T-helper 9 cell (primary cell): Measurements from ENCODE around the gene N4BP2L2.

ENCODE experiments used
- DNase-seq: peaks from one replicate; pipeline ENCODE4 v3.0.0-alpha.2; 2020

The N4BP2L2 gene

DNA sequence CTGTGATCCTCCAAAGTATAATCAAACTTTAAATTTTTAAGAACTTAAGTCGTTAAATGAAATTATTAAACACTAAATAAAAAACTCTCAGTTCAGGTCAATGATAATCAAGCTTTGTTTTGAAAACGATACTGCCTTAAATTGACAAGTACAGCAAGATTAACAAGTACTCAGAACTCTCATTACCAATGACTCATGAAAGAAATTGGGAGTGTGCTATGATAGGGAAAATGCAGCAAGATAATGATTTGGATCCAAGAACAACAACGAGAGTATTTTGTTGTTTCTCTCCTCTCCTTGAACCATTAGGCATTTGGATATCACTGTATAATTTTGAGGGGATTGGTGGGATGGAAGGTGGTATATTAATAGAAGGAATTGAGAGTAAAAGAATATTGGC lies 10.2 kb downstream of the N4BP2L2 start:
- no peak for DNase-seq

DNA sequence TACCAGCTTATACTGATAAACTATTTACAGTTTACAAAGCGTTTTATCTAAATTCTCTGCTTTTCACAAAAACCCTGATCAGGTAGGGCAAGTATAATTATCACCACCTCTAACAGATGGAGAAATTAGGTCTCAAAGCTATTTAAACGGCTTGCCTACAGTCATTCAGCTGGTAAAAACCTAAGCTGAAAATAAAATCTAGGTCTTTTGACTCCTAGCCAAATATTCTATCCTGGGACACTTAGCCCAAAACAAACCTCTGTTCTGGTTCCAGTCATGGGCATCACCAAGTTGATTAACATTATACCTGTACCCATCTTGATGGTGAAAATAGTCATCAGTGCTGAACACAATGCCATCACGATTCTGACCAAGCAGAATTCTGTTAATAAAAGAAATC lies 11.4 kb downstream of the N4BP2L2 start:
- DNase-seq, result no peak

DNA sequence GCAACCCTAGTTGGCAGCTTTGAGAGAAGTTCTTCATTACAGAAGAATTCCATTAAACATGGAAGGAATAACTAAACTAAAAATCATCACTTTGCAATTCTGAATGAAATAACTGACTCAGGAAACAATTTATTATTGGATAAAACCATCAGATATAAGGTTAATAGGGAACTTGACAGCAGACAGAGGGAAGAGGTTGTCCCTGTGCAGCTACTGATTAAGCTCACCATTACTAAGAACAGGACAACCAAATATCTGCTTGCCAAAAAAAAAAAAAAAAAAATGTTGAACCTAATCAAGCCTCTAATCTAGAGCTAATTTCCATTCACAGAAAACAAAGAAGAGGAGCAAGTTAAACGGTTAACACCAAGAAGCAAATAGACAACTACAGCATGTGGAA lies 12.8 kb downstream of the N4BP2L2 start:
- no peak for DNase-seq

DNA sequence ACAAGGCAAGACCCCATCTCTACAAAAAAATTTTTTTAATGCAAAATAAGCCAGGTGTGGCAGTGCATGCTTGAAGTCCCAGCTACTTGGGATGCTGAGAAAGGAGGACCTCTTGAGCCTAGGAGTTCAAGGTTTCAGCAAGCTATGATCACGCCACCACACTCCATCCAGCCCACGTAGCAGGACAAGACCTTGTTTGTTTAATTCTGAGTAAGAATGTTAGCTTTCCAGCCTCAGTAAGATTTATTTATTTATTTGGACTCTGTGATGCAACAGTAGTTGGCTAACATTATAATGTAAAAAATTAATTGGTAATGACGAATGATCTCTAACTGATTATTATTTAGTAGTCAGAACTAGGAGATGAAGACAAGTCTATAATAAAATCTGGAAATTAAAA lies 23.3 kb downstream of the N4BP2L2 start:
- DNase-seq, result no peak

DNA sequence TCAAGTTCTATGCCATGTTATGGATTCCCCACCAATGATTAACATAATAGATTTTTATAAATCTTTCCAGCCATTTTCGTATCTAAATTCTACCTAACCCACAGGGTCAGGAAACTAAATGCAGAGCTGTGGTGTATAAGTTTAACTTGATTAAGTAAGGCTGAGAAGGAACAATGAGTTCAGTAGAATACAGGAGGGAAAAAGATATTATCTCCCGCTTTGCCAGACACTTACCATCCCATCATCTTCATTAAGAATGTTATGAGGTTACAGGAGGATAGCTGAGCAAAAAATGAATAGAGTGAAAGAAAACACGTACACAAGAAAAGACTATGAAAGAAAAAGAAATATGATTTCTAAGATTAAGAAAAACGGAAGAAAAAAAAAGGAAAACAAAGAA lies 27.1 kb downstream of the N4BP2L2 start:
- no peak for DNase-seq

DNA sequence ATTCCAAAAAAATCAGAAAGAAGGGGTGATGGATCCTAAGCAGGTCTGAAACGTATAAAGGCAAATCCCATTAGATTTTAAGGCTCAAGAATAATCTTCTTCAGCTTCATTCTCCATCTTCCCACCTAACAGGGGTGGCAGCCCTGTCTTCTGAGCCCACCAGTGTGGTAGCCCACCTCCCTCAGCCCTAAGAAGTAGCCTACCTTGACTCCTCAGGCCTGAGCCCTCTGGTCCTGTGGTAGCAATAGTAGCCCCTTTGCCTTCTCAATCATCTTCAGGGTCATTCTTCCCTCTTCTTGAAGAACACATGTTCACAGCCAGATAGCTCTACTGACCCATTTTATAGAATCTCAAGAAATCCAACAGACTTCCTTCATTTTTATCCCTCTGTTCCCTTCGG lies 33.7 kb downstream of the N4BP2L2 start:
- DNase-seq, result no peak

DNA sequence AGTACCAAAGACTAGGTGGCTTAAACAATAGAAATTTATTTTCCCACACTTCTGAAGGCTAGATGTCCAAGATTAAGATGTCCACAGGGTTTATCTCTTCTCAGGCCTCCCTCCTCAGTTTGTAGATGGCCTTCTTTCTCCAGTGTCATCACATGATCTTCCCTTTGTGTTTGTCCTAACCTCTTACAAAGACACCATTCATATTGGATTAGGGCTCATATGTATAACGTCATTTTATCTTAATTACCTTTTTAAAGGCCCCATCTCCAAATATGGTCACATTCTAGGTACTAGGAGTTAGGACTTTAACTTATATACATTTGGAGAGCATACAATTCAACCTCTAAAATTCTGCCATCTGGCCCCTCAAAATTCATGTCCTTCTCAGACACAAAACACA lies 34.3 kb downstream of the N4BP2L2 start:
- DNase-seq, result no peak

DNA sequence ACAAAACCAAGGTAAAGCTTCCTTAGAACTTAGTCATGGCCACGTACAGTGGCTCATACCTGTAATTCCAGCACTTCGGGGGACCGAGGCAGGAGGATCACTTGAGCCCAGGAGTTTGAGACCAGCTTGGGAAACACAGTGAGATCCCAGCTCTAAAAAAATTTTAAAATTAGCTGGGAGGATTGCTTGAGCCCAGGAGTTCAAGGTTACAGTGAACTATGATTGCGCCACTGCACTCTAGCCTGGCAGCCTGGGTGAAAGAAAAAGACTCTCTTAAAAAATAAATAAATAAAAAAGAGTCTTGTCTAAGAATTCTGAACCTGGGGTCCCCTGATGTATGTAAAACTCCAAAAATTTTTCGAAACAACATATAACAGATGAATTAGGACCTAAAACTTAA lies 34.9 kb downstream of the N4BP2L2 start:
- DNase-seq, result no peak

DNA sequence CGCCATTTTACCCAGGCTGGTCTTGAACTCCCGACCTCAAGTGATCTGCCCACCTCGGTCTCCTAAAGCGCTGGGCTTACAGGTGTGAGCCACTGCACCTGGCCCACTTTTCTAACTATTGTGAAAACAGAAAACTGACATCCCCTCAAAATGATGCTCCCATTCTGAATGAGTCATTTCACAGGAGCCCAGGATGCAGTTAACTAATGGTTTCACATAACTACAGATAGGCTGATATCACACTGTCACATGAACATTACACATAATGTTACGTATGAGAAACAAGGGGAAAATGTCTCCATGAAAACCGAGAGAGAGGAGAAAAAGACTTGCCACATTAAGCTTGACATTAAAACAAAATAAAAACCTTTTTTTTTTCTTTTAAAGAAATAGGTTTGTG lies 37.5 kb downstream of the N4BP2L2 start:
- DNase-seq, result no peak

DNA sequence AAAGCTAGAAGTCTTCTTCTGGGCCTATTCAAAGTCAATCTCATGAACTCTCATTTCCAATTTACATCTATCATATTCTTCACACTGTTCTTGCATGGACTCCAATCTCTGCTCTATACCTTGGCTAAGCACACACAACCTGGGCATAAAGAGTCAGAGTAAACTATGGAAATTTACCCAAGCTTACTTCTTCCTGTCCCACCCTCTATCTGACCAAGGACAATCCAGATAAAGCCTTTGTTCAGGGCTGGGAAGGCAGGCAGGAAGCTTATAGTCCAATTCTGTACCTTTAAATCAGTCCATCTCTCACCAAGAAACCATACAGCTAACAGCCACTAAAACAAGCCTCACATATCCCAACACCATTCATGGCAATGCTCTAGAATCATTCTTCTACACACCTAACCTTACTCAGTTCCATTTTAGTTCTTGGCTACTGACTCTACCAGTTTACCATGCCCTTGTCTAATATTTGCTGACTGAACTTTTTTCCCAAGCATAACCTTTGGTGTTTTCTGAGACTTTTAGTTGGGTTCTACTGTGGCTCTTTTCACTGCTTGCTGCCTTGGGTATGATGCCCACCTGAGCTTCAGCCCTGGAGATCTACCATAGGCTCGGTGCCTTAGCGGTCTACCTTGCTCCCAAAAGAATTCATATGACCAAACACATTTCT lies 38.9 kb downstream of the N4BP2L2 start:
- DNase-seq, result no peak

DNA sequence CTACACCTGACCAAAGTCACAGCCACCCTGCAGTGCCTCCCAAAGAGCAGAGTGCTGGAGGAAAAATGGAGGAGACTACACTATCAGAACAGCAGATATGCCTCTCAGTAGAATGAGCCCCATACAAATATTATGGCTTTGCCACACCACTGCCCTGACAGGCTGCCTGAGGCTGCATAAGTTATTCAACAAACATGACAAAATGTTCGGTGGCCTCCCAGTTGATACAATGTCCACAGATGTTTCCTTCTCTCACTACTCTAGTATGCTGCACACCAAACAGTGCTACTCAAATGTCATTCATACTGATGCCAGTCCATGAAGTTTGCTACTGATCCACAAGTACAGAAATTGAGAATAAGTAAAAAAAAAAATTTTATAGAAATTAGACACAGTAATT lies 41.0 kb downstream of the N4BP2L2 start:
- no peak for DNase-seq

DNA sequence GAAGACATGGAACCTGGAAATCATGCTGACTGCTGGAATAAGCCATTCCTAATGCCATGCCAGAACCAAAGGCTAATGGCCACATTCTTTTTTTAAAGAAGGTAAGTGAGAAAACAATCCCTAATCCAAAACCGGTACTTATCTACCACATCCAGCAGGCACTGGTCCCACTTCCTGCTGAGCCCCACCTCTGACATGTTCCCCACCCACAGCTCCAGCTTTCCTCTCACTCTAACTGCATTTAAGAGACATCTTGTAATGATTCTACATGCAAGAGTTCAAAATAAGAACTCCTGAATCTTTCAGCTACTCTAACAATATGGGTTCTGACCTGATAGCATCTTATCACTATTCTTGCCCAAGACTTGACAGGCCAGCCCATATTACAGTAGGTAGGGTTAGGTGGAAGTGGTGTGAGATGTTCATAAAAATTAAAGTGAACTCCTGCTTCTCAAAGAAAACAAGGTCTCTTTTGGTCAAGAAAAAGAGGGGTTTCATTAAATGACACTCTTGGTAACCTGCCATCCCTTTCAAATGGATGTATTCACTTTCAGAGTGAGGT lies 41.9 kb downstream of the N4BP2L2 start:
- DNase-seq, result no peak

DNA sequence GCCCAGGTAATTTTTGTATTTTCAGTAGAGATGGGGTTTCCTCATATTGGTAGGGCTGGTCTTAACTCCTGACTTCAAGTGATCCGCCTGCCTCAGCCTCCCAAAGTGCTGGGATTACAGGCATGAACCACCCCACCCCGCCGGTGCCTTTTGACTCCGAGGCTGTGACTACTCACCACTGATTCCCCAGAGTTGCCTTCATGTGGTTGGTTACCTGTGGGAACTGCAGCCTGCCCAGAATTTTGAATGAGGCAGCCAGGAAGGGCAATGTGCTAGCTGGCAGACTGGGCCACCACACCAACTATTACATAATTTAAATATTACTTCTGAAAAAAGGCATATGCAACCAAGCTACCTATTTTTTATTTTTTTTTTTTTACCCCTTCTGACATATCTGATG lies 42.8 kb downstream of the N4BP2L2 start:
- DNase-seq, result no peak

DNA sequence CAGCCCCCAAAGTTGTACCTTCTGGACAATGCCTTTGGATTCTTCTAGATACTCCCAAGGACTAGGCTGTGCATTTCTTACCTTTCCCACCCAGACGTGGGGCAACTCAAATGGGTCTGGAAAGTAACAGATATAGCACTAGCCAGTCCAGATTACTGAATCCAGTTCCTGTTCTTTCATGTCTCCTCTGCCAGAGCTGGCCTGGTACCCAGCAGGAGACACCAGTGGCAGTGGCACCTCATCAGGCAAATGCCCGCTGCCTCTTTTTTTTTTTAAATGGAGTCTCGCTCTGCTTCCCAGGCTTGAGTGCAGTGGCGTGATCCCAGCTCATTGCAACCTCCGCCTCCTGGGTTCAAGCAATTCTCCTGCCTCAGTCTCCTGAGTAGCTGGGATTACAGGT lies 43.2 kb downstream of the N4BP2L2 start:
- no peak for DNase-seq

DNA sequence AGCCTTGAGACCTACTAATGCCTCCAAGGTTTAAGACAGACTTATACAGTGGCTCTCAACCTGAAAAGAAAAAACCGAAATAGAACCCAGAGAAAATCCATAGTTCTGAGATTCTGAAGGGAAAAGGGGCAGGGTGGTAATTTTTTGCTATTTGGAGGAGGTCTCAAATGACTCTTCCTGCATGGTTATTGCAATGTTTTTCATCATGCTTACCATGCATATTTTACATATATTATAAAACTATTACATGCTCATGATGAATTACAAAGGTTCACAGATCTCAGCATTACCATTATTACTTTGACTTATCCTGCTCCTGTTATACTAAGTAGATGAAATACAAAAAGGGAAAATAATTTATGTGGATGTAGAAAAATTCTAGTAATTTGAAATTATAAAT lies 47.6 kb downstream of the N4BP2L2 start:
- DNase-seq, result no peak

DNA sequence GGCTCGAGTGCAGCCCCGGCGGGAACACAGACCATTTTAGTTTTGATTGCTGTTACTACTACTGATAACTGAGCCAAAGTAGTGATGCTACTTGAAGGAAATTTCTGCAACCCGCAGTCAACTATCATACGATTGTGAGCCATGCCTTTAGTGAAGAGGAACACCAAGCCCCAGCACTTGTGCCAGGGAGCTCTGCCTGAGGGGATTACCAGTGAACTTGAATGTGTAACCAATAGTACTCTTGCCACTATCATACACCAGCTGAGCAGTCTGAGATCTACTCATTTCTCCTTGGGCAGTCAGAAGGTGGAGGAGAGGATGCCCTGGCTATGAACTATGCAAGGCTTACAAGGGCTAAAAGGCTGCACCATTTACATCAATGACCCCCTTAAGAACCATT lies 61.7 kb downstream of the N4BP2L2 start:
- DNase-seq, result no peak

DNA sequence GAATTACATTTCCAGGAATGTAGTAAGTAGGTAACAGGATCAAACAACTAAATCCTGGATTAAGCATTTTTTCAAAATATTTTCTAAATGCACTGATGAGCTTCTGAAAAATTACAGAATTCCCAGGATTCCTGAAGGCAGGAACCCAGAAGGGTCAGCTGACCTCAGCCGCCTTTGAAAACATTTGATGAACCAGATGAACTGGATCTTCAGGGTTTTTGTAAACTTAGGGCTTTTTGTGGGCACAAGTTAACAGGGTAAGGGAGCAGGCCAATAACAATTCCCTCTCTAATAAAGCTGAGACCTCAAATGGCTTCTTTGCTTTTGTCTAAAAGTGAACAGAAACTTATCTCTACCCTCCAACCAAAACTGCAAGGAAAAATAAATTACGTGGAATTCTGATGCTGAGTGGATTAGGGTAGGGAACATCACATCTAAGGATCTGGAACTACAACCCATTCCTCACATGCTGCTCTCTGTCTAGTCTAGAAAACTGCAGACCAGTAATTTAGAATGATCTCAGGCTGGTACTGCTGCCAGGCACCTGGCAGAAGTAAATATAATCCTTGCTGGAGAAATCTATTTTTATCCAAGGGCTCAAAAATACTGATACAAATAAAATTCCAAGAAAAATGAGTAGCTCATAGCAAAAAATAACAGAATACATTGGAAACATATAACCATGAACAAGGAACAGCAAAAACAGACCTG lies 62.4 kb downstream of the N4BP2L2 start:
- DNase-seq, result no peak

DNA sequence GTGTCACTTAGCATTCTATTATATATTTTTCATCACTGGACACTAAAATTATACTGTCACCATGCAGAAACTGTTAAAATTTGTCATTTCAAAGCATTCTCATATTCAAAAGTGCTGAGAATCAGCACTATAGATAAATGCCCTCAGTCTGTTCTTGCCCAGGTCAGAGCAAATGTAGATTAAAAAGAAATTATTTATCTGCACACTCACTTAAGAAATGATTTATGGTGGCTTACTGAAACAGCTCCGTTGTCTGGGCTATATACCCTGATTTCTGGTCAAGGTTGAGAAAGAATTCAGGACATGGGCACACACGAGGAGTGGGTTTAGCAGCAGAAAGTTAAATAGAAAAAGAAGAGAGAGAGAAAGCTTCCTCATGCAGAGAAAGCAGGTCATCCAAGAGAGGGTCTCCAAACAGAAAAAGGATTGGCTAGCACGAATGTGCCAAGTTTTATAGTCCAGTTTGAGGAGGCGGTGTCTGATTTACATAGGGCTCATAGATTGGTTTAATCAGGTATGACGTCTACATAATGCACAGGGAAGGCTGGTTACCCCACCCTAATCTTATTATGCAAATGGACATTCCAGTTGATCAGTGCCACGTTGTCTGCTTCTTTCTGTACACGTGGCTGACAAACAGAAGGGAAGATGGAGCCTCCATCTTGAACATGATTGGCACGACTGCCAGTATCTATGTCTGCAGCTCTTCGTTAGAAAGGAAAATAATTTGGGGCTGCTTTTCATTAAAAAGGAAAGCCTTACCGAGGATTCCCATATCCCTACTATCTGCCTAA lies 63.4 kb downstream of the N4BP2L2 start:
- no peak for DNase-seq

DNA sequence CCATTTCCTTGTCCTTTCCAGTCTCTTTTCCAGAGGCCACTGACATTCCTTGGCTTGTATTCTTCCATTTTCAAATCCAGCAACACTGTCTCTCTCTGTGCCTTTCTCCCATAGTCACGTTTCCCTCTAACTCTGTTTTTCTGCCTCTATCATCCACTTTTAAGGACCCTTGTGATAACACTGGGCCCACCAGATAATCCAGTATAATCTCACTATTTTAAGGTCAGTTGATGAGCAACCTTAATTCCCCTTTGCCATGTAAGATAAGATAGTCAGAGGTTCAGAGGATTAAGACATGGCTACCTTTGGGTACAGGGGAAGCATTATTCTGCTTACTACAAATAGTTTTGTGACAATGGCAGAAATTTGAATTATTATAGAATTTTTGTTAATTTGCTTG lies 64.9 kb downstream of the N4BP2L2 start:
- no peak for DNase-seq

DNA sequence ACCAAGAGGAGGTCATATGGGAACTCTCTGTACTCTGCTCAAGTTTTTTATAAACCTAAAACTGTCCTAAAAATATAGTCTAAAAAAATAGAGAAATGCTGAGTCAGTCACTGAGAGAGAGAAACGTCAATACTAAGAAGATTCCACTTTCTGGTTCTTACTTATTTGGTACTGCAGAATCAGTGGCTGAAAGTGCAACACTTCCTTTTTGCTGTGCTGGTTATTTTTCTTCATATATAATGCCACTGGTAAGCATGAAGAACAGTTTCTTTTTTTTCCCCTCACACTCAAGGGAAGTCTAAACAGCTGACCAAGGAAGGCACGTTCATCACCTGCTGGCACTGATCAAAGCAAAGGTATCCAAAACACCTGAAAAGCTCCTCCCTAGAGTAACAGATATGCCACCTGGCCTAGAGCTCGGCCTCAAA lies 66.4 kb downstream of the N4BP2L2 start:
- no peak for DNase-seq

DNA sequence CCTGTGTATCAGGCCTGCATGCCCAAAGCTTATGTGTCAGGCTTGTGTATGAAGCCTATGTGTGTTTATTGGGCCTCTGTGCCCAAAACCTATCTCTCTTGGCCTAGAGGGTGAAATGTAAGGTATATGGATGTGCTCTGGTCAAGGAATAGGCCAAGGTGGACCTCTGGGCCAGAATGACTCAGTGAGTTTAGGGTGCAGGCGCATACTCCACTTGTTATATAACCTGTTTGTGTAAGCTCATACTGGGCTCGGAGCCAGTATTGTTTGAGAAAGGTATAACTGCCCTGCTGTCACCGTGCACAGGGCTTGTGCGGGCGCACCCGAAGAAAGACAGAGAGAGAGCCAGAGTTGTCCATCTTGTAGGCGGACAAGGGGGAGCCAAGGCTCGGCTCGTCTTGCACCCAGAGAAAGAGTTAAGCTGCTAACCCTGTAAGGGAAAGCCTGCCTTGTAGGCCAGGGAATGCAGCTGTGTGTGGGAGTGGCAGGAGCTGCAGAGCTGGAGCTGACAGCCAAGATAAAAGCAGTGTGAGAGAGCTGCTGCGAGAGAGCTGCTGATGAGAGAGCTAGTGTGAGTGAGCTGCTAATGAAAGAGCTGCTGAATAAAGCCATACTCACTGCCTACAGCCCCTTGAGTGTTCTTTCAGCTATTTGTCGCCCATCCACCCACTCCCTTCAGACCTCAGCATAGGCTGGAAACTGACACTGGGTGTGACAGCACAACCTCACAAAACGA lies 67.2 kb downstream of the N4BP2L2 start:
- no peak for DNase-seq

DNA sequence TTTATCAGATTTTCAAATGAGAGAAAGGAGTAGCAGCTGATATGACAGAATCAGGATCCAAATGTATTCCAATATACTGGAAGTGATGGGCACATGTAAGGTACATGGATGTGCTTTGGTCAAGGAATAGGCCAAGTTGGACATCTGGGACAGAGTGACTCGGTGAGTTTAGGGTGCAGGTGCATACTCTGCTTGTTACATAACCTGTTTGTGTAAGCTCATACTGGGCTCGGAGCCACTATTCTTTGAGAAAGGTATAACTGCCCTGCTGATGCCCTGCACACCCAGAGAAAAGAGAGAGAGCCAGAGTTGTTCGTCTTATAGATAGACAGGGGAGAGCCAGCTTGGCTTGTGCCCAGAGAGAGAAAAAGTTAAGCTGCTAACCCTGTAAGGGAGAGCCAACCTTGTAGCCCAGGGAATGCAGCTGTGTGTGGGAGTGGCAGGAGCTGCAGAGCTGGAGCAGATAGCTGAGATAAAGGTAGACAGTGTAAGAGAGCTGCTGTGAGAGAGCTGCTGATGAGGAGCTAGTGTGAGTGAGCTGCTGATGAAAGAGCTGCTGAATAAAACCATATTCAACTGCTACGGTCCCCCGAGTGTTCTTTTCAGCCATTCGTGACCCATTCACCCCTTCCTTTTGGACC lies 70.0 kb downstream of the N4BP2L2 start:
- no peak for DNase-seq
